HUDEP-2 (cell line): ENCODE measurements around the gene SLC19A1.

Source experiments
- DNase-seq, 76 experiments: peaks; one replicate each; lab custom pipeline; 2025; ENCODE audit not compliant: unreplicated experiment in 76 of 76; lab: John Stamatoyannopoulos, UW

Gene SLC19A1

DNA sequence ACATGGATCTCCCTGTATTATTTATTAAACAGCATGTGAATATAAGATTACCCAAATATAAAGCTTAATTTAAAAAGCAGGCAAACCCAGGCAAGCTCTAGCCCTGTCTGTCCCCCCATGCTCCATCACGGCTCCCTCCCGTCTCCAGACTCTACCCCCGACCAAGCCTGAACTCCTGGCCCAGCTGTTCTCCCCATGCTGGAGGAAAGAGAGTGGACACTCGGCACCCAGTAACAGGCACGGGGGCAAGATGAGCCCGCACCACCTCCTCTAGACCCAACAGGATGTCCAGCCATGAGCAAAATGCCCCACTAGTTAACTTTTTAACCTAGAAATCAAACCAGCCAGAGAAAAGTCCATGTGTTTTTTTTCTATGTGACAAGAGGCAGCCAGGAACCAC is 19.3 kb downstream of the SLC19A1 start:
- no peak for DNase-seq

DNA sequence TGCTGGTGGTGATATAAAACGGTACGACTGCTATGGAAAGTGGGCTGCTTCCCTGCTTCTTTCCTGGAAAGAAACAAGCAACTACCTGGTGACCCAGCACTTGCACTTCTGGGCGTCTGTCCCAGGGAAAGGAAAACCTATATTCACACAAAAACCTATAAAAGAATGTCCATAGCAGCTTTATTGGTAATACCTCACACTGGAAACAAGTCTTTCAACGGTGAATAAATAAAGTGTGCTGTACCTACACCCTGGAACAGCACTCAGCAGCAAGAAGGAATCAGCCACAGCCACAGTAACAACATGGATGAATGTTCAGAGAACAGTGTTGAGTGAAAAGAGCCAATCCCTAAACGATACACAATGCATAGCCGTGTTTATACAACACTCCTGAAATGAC is 19.9 kb downstream of the SLC19A1 start:
- no peak for DNase-seq

DNA sequence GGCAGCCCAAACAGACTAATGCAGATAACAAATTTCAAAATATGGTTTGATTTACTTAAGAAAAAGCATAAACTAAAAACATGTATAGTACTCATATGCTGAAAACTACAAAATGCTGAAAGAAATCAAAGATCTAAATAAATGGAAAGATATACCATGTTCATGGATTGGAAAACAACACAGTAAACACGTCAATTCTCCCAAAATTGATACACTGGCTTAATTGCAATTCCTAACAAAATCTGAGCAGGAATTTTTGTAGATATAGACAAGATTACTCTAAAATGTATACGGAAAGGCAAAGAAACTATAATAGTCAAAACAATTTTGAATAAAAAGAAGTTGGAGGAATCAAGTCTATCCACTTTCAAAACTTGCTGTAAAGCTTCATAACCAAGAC is 21.0 kb downstream of the SLC19A1 start:
- DNase-seq = no peak

DNA sequence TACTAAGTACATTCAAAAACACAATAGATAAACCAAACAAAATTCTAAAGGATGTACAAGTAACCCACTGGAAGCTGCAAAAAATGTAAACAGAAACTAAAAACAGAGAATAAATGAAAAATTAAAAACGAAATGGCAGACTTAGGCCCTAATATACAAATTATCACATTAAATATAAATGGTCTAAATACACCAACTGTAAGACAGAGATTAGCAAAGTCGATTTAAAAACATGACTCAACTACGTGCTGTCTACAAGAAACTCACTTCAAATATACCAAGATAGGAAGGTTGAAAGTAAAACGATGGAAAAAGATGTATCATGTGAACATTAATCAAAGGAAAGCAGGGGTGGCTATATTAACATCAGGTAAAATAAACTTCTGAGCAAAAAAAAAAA is 23.1 kb downstream of the SLC19A1 start:
- DNase-seq = no peak

DNA sequence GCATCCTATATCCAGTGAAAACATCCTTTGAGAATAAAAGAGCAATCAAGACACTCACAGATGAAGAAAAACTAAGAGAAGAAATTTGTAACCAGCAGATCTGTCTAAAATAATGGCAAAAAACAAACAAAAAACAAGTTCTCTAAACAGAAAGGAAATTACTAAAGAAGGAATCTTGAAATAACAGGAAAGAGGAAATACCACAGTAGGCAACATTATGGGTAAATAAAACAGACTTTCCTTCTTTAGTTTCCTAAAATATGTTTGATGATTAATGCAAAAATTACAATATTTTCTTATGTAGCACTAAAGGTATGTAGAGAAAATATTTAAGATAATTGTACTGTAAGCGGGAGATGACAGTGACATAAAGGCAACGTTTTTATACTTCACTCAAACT is 23.5 kb downstream of the SLC19A1 start:
- DNase-seq = no peak

DNA sequence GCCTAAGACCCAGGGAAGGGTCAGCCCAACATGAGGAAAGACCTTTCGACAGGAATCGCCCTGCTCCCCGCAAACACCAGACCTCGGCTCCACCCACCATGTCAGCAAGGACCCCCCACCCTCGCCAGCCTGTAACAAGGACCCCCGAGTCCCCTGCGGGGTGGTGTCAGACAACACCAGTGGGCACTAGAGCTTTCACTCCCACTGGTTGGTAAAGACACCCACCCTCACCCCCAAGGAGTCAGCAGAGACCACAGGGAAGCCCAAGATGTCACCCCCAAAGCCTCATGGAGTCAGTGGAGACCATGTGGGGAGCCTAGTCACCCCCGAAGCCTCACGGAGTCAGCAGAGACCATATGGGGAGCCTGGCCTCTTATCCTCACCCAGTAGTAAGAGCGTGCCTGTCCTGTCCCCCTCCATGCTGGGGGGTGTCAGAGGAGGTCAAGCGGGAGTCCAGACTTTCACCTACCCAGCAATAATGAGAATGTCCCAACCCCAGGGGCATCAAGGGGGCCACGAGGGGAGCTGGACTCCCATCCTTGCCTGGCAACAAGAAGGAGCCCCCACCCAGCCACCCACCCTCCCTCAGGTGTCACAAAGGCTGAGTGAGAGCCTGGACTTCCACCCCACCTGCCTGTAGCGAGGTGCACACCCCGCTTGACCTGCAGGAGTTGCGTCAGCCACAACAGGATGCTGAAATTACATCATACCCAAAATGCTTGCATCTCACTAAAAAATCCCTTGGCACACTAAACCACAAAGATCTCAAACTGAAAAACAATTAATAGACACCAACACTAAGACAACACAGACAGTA is 24.8 kb downstream of the SLC19A1 start:
- no peak for DNase-seq

DNA sequence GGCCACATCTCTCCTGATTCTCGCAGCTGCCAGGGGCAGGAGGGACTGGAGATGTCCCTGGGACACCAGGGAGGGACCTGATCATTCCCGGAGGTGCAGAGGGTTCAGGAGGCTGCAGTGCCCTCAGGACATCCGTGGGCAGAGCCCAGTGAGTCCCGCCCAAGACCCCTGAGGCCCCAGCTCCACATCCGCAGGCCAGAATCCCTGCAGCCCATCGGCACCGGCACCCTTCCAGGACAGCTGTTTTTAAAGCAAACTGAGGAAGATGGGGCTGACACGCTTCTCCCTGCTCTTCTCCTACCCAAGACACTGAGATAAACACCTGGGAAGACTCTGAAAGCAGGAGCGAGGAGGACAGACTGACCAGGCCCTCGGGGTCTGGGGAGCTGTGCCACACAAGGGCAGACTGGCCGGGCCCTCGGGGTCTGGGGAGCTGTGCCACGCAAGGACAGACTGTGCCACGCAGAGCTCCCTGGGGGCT is 25.5 kb downstream of the SLC19A1 start:
- no peak for DNase-seq

DNA sequence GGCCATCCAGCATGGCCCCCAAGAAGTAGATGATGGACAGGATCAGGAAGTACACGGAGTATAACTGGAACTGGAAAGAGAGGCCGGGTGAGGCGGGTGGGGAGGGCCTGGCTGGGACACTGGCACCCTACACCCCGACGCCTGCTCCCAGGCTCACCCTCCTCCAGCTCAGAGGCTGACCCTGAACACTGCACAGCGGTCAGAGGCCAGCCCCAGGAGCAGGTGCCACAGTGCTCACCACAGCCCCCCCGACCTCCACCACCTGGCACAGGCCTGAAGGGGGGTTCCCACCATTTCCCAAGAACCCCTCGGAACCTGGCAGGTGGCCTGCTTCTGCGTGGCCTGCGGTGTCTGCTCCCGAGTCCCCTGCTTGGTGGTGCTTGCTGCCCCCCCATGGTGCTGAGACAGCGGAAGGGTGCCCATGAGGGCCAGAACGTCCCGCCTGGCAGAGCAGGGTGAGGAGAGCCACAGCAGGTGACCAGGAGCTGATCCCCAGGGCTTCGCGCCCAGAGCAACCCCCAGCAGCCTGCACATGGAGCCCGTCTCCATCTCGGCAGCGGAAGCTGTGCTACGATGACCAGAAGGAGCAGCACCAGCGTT is 26.1 kb downstream of the SLC19A1 start:
- DNase-seq = no peak

DNA sequence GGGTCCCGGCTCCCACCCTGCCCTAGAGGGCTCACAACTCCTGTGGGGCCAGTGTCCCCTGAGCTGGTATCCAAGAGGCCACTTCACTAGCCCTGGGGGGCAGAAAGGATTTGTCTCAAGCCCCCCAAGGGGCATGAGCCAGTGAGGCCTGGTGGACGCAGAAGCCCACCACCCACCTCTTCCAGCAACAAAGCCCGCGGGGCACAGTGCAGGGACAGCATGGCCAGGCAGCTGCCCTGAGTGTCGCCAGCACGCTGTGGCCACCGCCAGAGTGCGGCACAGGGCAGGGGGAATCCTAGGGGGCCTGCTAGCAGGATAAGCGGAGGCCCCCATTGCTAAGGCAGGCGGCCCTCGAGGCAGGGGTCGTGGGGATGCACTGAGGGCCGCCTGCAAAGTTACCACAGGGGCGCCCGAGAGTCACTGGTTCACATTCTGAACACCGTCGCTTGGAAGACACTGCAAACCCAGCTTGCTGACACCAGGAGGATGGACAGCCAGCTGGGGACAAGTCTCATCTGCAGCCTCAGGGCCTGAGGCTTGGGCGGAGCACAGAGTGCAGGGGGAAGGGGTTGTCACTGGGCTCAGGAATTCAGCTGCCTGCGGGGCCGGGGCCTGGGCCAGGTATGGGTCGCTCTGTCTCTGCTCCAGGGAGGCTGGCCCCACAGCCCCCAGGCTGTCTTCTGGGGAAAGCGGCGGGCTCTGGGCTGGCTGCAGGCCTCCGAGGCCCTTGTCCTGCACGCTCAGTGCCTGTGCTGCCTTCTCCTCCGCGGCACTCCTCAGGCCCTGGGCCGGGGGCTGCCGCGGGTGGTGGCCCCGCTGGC is 26.8 kb downstream of the SLC19A1 start:
- DNase-seq = no peak

DNA sequence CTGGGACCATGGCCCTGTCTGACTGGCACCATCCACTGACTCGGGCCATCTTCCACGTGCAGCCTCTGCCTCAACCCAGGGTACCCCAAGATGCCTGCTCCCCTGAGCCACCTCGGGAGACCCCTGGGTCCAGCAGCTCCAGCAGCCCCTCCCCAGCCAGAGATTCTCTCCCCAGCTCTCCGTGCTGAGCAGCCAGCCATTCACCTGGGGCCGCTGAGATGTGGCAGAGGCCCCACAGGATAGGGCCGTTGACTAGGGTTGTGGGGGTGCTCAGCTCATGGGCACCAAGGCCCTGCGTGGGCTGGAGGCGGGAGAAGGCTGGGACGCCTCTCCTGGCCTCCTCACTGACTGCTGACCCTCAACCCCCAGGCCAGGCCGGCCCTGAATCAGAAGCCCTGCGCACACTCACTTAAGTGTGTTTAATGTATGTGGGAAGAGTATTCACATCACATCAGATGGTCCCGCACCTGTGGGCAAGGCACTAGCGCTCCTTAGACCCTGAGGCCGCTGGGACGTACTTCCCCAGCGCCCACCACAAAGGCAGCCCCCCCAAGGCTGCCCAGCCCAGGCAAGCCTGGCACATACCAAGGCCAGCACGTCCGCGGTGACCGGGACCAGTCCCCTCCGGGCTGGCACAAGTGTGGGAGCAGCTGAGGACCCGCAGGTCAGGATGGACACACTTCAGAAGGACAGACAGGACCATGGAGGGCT is 27.8 kb downstream of the SLC19A1 start:
- DNase-seq = no peak

DNA sequence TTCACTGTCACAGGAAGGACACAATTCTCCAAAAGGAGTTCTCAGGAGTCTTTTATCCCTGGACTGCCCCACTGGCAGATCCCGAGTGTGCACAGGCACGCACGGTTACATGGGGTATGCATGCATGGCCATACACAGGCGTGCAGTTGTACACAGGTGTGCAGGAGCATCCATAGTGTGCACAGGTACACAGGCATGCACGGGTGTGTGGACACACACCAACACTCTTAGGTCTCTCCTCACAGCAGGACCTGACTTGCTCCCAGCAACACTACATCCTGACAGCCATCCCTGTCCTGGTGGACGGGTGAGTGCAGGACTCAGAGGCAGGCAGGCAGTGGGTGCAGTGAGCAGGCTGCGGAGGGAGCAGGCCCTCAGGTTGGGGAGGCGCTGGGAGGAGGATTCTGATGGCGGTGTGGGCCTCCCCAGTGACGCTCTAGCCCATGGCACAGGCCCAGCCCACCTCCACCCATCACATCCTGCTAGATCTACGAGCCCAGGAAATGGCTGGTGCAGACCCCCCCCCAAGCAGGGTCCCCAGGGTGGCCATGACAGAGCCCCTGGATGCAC is 28.4 kb downstream of the SLC19A1 start:
- DNase-seq = no peak

DNA sequence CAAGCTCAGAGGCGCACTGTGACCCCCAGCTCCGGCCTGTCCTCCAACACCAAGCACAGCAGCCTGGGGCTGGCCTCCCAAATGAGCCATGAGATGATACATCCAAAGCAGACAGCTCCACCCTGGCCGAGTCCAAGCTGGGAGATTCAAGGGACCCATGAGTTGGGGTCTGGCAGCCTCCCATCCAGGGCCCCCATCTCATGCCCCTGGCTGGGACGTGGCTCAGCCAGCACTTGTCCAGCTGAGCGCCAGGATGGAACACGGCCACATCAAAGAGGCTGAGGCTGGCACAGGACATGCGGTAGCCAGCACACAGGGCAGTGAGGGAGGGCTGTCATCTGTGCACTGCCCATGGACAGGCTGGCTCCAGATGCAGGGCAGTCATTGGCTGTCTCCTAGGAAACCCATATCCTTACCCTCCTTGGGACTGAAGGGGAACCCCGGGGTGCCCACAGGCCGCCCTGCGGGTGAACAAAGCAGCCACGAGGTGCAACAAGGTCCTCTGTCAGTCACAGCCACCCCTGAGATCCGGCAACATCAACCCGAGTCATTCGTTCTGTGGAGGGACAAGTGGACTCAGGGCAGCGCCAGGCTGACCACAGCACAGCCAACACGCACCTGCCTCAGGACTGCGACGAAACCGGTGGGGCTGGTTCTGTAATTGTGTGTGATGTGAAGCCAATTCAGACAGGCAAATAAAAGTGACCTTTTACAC is 29.1 kb downstream of the SLC19A1 start:
- no peak for DNase-seq

DNA sequence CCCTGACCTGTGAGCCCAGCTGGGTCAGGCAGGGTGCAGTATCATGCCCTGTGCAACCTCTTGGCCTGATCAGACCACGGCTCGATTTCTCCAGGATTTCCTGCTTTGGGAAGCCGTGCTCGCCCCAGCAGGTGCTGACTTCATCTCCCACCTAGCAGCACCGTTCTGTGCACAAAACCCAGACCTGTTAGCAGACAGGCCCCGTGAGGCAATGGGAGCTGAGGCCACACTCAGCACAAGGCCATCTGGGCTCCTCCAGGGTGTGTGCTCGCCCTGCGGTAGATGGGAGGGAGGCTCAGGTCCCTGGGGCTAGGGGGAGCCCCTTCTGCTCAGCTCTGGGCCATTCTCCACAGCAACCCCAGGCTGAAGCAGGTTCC is 29.6 kb downstream of the SLC19A1 start:
- no peak for DNase-seq

DNA sequence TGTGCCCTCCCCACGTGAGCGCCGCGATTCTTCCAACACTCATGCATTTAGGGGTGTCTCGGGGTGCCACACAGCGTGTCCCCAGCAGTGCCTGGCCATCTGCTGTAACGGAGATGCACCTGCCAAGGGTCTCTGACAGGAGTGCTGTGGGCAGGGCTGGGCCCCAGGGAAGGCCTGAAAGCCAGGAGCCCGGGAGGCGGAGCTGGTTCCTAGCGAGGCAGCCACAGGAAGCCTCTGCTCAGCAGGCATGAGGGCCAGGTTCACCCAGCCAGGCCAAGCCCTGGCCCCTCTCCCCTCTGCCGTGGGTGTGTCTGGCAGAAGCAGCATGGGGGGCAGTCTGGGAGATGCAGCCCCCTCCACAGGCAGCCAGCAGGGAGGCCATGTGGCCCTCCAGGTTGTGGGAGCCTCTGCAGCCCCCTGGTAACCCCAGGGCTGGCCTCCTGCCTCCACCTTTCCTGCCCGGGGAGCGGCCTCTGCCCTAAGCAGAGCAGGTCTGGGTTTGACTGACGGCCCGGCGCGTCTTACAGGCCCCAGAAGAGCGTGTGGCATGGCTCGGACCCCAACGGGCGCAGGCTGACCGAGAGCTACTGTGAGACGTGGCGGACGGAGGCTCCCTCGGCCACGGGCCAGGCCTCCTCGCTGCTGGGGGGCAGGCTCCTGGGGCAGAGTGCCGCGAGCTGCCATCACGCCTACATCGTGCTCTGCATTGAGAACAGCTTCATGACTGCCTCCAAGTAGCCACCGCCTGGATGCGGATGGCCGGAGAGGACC is 30.4 kb downstream of the SLC19A1 start:
- DNase-seq = no peak

DNA sequence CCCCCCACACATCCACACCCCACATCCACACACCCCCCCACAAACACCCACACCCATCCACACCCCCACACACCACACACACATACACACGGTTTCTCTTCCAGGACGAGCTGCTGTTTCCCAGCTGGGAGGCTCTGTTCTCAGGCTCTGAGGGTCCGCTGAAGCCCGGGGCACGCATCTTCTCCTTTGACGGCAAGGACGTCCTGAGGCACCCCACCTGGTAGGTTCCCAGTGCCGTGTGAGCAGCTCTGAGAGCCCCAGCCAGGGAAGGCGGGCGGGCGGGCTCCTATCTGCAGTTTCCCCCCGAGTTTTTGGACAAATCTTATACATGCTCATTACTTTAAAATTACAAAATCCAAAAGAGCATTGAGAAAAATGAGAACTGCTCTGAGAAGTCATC is 31.2 kb downstream of the SLC19A1 start:
- DNase-seq = no peak

DNA sequence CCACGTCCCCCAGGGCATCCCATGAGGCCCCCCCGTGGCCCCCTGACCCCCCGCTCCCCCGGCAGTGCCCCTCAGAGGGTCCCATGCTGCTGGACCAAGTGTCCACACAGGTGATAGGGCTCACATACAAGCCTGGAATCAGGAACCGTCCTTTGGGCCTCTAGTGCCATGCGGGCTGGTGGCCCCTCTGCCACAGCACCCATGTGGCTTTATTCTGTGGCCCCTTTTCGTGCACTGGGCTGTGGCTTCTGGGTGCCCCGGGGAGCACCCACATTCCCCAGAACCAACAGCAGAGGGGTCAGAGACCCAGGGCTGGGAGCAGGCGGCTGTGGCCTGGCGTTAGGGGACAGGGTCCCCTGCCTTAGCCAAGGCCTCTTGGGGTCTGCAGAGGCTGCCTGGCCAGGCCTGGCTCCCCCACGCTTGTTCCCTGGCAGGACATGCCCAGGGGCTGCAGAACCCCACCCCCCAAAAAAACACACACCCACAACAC is 31.7 kb downstream of the SLC19A1 start:
- no peak for DNase-seq

DNA sequence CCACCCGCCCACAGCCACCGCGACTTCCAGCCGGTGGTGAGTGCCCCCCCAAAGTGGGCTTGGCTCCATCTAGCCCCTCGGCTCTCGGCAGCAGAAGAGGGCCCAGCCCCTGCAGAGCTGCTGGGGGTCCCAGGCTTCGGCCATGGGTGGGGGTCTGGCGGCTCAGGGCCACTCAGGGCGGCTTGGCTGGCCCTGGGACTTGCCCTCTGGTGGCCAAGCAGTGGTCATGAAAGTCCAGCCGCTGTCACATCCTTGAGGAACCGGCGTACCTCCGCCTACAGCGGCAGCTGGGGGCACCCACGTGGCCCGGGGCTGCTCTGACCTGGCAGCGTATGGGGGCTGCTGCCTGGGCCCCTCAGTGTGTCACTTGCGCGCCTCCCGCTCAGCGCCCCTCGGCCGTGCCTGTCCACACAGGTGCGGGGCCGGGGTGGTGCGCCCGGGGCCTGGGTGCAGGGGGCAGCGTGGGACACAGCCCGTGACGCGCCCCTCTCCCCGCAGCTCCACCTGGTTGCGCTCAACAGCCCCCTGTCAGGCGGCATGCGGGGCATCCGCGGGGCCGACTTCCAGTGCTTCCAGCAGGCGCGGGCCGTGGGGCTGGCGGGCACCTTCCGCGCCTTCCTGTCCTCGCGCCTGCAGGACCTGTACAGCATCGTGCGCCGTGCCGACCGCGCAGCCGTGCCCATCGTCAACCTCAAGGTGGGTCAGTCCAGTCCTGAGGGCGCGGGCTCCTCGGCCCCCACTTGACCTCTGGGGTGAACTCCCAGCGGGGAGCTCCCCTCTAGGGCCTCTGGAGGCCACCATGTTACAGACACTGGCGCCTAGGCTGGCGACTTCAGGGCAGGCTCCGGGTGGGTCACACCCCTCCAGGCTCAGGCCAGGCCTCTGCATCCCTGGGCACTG is 32.4 kb downstream of the SLC19A1 start:
- no peak for DNase-seq
